ENCODE measurements around the gene CCDC187.

- TF ChIP-seq, protein P1, sequence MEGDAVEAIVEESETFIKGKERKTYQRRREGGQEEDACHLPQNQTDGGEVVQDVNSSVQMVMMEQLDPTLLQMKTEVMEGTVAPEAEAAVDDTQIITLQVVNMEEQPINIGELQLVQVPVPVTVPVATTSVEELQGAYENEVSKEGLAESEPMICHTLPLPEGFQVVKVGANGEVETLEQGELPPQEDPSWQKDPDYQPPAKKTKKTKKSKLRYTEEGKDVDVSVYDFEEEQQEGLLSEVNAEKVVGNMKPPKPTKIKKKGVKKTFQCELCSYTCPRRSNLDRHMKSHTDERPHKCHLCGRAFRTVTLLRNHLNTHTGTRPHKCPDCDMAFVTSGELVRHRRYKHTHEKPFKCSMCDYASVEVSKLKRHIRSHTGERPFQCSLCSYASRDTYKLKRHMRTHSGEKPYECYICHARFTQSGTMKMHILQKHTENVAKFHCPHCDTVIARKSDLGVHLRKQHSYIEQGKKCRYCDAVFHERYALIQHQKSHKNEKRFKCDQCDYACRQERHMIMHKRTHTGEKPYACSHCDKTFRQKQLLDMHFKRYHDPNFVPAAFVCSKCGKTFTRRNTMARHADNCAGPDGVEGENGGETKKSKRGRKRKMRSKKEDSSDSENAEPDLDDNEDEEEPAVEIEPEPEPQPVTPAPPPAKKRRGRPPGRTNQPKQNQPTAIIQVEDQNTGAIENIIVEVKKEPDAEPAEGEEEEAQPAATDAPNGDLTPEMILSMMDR (IDR thresholded peaks at IDR 0.05) = no peak
- TF ChIP-seq POLR2A (IDR thresholded peaks at IDR 0.05) = no peak
These were observed 2.6 kb upstream of the CCDC187 start for GRCh38 chr9:136306211-136307208.
